GM21526 (cell line): ENCODE measurements around the gene SNX5.

Experiments
- ATAC-seq: cut with Tn5 transposase; IDR thresholded peaks from one replicate; pipeline ENCODE4 v1.9.1; 2021; ENCODE audit warnings: moderate library complexity; ENCODE audit not compliant: unreplicated experiment, low FRiP score

SNX5 gene

GRCh38 chr20:17993546-17993945 lies 25.0 kb upstream of the SNX5 start:
- ATAC-seq, result no peak

- ATAC-seq, result no peak
Measured at GRCh38 chr20:17992847-17993513, 24.4 kb upstream of the SNX5 start.

- no peak for ATAC-seq
Measured at GRCh38 chr20:17992224-17992637, 23.6 kb upstream of the SNX5 start.

- ATAC-seq, result no peak
Measured at GRCh38 chr20:17990278-17990972, 21.8 kb upstream of the SNX5 start.

GRCh38 chr20:17987988-17988387 lies 19.4 kb upstream of the SNX5 start:
- no peak for ATAC-seq

- ATAC-seq, result no peak
Measured at GRCh38 chr20:17985388-17986018, 16.9 kb upstream of the SNX5 start.

- ATAC-seq, result no peak
Measured at GRCh38 chr20:17976305-17976704, 7.7 kb upstream of the SNX5 start.

- ATAC-seq, result no peak
Measured at GRCh38 chr20:17972121-17972520, 3.5 kb upstream of the SNX5 start.

- no peak for ATAC-seq
Measured at GRCh38 chr20:17971300-17972013, 2.9 kb upstream of the SNX5 start.

GRCh38 chr20:17969884-17970409 lies 1.4 kb upstream of the SNX5 start:
- ATAC-seq, result no peak

GRCh38 chr20:17969278-17969883 lies 787 bp upstream of the SNX5 start:
- ATAC-seq, result peak; percentile 6

GRCh38 chr20:17967521-17968365 lies 851 bp downstream of the SNX5 start:
- peak; percentile 0 for ATAC-seq

GRCh38 chr20:17966432-17967310 lies 1.9 kb downstream of the SNX5 start:
- ATAC-seq, result no peak

- ATAC-seq, result no peak
Measured at GRCh38 chr20:17965042-17965697, 3.4 kb downstream of the SNX5 start.

- no peak for ATAC-seq
Measured at GRCh38 chr20:17964632-17965031, 4.0 kb downstream of the SNX5 start.

GRCh38 chr20:17964073-17964472 lies 4.5 kb downstream of the SNX5 start:
- ATAC-seq, result no peak

GRCh38 chr20:17963114-17963897 lies 5.3 kb downstream of the SNX5 start:
- ATAC-seq, result no peak
